Neural cell (in vitro differentiated cells): ENCODE measurements around the gene CD99. TPM values are rescaled to one million over a fixed set of nuclear protein-coding genes. Genes with fewer than 3 reads are reported as not detected.

Experiments
- H2AFZ ChIP-seq: fragments of 200-600, 300-800 bp; sonication (generic), shearing (Covaris generic); 2 replicates; pipeline ENCODE4 v1.6.0; 2014; ENCODE audit warnings: low read depth, mild to moderate bottlenecking, antibody characterized with exemption, low read length, moderate library complexity
- H3F3A ChIP-seq: fragments of 200-600 bp; shearing (Covaris generic); 2 replicates; pipeline ENCODE4 v1.6.1; 2016; ENCODE audit warnings: mild to moderate bottlenecking, moderate library complexity, mixed read lengths, antibody characterized with exemption, low read length; ENCODE audit not compliant: insufficient read depth, poor library complexity, severe bottlenecking
- H3K27ac ChIP-seq: fragments of 200-600, 300-800 bp; sonication (generic), shearing (Covaris generic); 2 replicates; pipeline ENCODE4 v1.5.1; 2014; ENCODE audit warnings: mild to moderate bottlenecking, low read length, moderate library complexity
- H3K27me3 ChIP-seq: fragments of 300-800, 200-600 bp; sonication (generic), shearing (Covaris generic); 2 replicates; pipeline ENCODE4 v1.6.0; 2014; ENCODE audit warnings: mild to moderate bottlenecking, low read depth, low read length, moderate library complexity; ENCODE audit not compliant: insufficient read depth
- H3K36me3 ChIP-seq: fragments of 300-800, 200-600 bp; sonication (generic), shearing (Covaris generic); 2 replicates; pipeline ENCODE4 v1.5.1; 2014; ENCODE audit warnings: mild to moderate bottlenecking, antibody characterized with exemption, low read length, moderate library complexity; ENCODE audit not compliant: insufficient read depth
- H3K4me2 ChIP-seq: fragments of 300-800, 200-600 bp; sonication (generic), shearing (Covaris generic); 2 replicates; pipeline ENCODE4 v1.6.0; 2014; ENCODE audit warnings: mild to moderate bottlenecking, low read length
- H3K4me3 ChIP-seq: fragments of 300-800, 200-600 bp; sonication (generic), shearing (Covaris generic); 2 replicates; pipeline ENCODE4 v1.5.1; 2014; ENCODE audit warnings: mild to moderate bottlenecking, low read length, moderate library complexity
- H3K79me2 ChIP-seq: fragments of 200-600 bp; shearing (Covaris generic); replicated peaks from 2 replicates; pipeline ENCODE4 v1.6.0; 2014; ENCODE audit warnings: mild to moderate bottlenecking, low read length, moderate library complexity; ENCODE audit not compliant: insufficient read depth
- H3K9ac ChIP-seq: fragments of 300-800, 200-600 bp; sonication (generic), shearing (Covaris generic); 2 replicates; pipeline ENCODE4 v1.6.1; 2016; ENCODE audit warnings: mild to moderate bottlenecking, low read length, mixed read lengths
- H3K9me2 ChIP-seq: fragments of 200-600 bp; shearing (Covaris generic); 2 replicates; pipeline ENCODE4 v1.6.1; 2016; ENCODE audit warnings: mild to moderate bottlenecking, low read length, mixed read lengths; ENCODE audit not compliant: insufficient read depth
- H3K9me3 ChIP-seq: fragments of 200-600, 300-800 bp; sonication (generic), shearing (Covaris generic); 2 replicates; pipeline ENCODE4 v1.6.1; 2016; ENCODE audit warnings: mild to moderate bottlenecking, mixed run types, low read length, moderate library complexity, mixed read lengths
- H4K20me1 ChIP-seq: fragments of 200-600 bp; shearing (Covaris generic); 2 replicates; pipeline ENCODE4 v1.6.1; 2016; ENCODE audit warnings: mild to moderate bottlenecking, mixed run types; ENCODE audit not compliant: insufficient read depth
- CTCF ChIP-seq: fragments of 450-650 bp; IDR thresholded peaks from 2 replicates; pipeline ENCODE4 v1.5.1; 2014; ENCODE audit warnings: antibody characterized with exemption, mild to moderate bottlenecking, moderate library complexity; ENCODE audit not compliant: poor library complexity, severe bottlenecking
- EP300 ChIP-seq: fragments of 450-650 bp; conservative IDR thresholded peaks from 2 replicates; pipeline ENCODE4 v1.6.1; 2014; ENCODE audit warnings: antibody characterized with exemption, mild to moderate bottlenecking, moderate library complexity; ENCODE audit not compliant: poor library complexity, severe bottlenecking
- EZH2 ChIP-seq: fragments of 200-600, 300-800 bp; shearing (Covaris generic), sonication (generic); IDR thresholded peaks from 2 replicates; pipeline ENCODE4 v1.6.1; 2014; ENCODE audit warnings: antibody characterized with exemption, low read length, borderline replicate concordance, mild to moderate bottlenecking; ENCODE audit not compliant: insufficient read depth, poor library complexity, severe bottlenecking
- MXI1 ChIP-seq: fragments of 450-650 bp; conservative IDR thresholded peaks from 2 replicates; pipeline ENCODE4 v1.6.1; 2014; ENCODE audit warnings: antibody characterized with exemption, mild to moderate bottlenecking; ENCODE audit not compliant: poor library complexity, severe bottlenecking
- POLR2AphosphoS5 ChIP-seq: IDR thresholded peaks from 2 replicates; pipeline ENCODE4 v1.6.1; 2012
- RAD21 ChIP-seq: fragments of 450-650 bp; conservative IDR thresholded peaks from 2 replicates; pipeline ENCODE4 v1.6.1; 2014; ENCODE audit warnings: antibody characterized with exemption, mild to moderate bottlenecking, moderate library complexity
- REST ChIP-seq: IDR thresholded peaks from 2 replicates; pipeline ENCODE4 v1.6.1; 2012; ENCODE audit warnings: borderline replicate concordance
- SMC3 ChIP-seq: fragments of 450-650 bp; conservative IDR thresholded peaks from 2 replicates; pipeline ENCODE4 v1.6.1; 2014; ENCODE audit warnings: antibody characterized with exemption, mild to moderate bottlenecking, moderate library complexity; ENCODE audit not compliant: poor library complexity
- TAF1 ChIP-seq: IDR thresholded peaks from 2 replicates; pipeline ENCODE4 v1.6.1; 2012; ENCODE audit warnings: low read depth
- polyA plus RNA-seq: library from polyadenylated mRNA; depleted of rRNA; stranded (reverse); fragments of >200 nt; gene quantifications from 2 replicates; pipeline ENCODE4 v1.2.3, GENCODE V29; 2014

Gene CD99
- polyA plus RNA-seq, 1 donor from 2014 or later = 6.6 TPM

- Histone ChIP-seq H3K9ac (no peak overlapping the region), H3F3A (no peaks in the 10 kb centered on the region), H3K4me2 (no peak overlapping the region), H3K4me3 (no peak overlapping the region), H3K27ac (no peak overlapping the region), H4K20me1 (no peaks in the 10 kb centered on the region), H2AFZ (no peak overlapping the region), H3K9me3 (no peaks in the 10 kb centered on the region), H3K79me2 (no peaks in the 10 kb centered on the region), H3K36me3 (no peaks in the 10 kb centered on the region), H3K27me3 (no peaks in the 10 kb centered on the region), H3K9me2 (no peaks in the 10 kb centered on the region)
- TF ChIP-seq RAD21 (no peak), TAF1 (no peak), SMC3 (no peak), MXI1 (no peak), POLR2AphosphoS5 (no peak), EP300 (no peak)
Measured at GRCh38 chrX:2642791-2643190, 48.3 kb upstream of the CD99 start.

- Histone ChIP-seq H3K9me2 (no peaks in the 10 kb centered on the region), H3K36me3 (no peaks in the 10 kb centered on the region), H3K9ac (no peak overlapping the region), H3K4me2 (no peak overlapping the region), H3K27ac (no peak overlapping the region), H4K20me1 (no peaks in the 10 kb centered on the region), H3K27me3 (no peaks in the 10 kb centered on the region), H3F3A (no peaks in the 10 kb centered on the region), H3K4me3 (no peak overlapping the region), H3K79me2 (no peaks in the 10 kb centered on the region), H3K9me3 (no peaks in the 10 kb centered on the region), H2AFZ (no peak overlapping the region)
- TF ChIP-seq TAF1 = no peak
- no peak for TF ChIP-seq POLR2AphosphoS5
- TF ChIP-seq CTCF = no peak
- no peak for TF ChIP-seq EZH2
- no peak for TF ChIP-seq RAD21
- no peak for TF ChIP-seq MXI1
- TF ChIP-seq SMC3 = no peak
- no peak for TF ChIP-seq REST
- no peak for TF ChIP-seq EP300
Measured at GRCh38 chrX:2643880-2644279, 47.2 kb upstream of the CD99 start.

- Histone ChIP-seq H3K9ac (no peak overlapping the region), H2AFZ (no peak overlapping the region), H3K36me3 (no peaks in the 10 kb centered on the region), H4K20me1 (no peaks in the 10 kb centered on the region), H3K4me2 (no peak overlapping the region), H3F3A (no peaks in the 10 kb centered on the region), H3K9me2 (no peaks in the 10 kb centered on the region), H3K79me2 (no peaks in the 10 kb centered on the region), H3K4me3 (no peak overlapping the region), H3K27ac (no peak overlapping the region), H3K27me3 (no peaks in the 10 kb centered on the region), H3K9me3 (no peaks in the 10 kb centered on the region)
- TF ChIP-seq EZH2 (no peak), TAF1 (no peak), REST (no peak), MXI1 (no peak), RAD21 (no peak)
Measured at GRCh38 chrX:2645563-2645962, 45.5 kb upstream of the CD99 start.
